Ovary (tissue), 3 donors: ENCODE measurements around the gene PRIMA1.

Source experiments
- CTCF ChIP-seq, 3 donors: fragments of 450-650 bp in 2 of 3; fragments of 200-600 bp in 1 of 3; IDR thresholded peaks; one replicate each; pipeline versions ENCODE4 v1.5.1 to v1.8.0; 2016 to 2022; ENCODE audit warnings: antibody characterized with exemption in 3 of 3, mild to moderate bottlenecking in 1 of 3
- POLR2A ChIP-seq: fragments of 450-650 bp; IDR thresholded peaks from one replicate; pipeline ENCODE4 v1.6.1; 2017; ENCODE audit warnings: antibody characterized with exemption, mild to moderate bottlenecking, moderate library complexity
- donor health status: DM: no; HTN: no; CAD: no.

- TF ChIP-seq CTCF (IDR thresholded peaks at IDR 0.05) (no peak), POLR2A (no peak)
Observed at GRCh38 chr14:93825235-93825553, 36.9 kb upstream of the PRIMA1 start.
